OCI-LY7 (cell line): Measurements from ENCODE around the gene TMCC1. TPM values are rescaled to one million over a fixed set of nuclear protein-coding genes. Genes with fewer than 3 reads are reported as not detected.
A peak's percentile ranks its signal among the peaks of the same experiment; 100 is the strongest.

Experiments used
- BruUV-seq: library from RNA; stranded (reverse); fragments of 400-500 nt; replicated peaks from 2 replicates; lab custom pipeline; 2021; lab: Mats Ljungman, UMichigan
- CTCF ChIA-PET: fragments of 300-600 bp; sonication (Branson Sonifier 250); formaldehyde crosslinking; loops from one replicate; lab custom pipeline; 2022; ENCODE audit warnings: antibody characterized with exemption; ENCODE audit not compliant: unreplicated experiment; lab: Charles Lee
- POLR2A ChIA-PET: fragments of 300-600 bp; sonication (Branson Sonifier 250); formaldehyde crosslinking; loops from one replicate; lab custom pipeline; 2022; ENCODE audit warnings: antibody characterized with exemption; lab: Charles Lee
- DNase-seq: peaks from one replicate; pipeline ENCODE4 v3.0.0-alpha.2; 2015; ENCODE audit warnings: low spot score
- H2AFZ ChIP-seq: fragments of 200-600 bp; sonication (generic), shearing (Covaris generic); 2 replicates; pipeline ENCODE4 v1.6.1; 2014; ENCODE audit warnings: mild to moderate bottlenecking, antibody characterized with exemption, low read length, moderate library complexity
- H3K27ac ChIP-seq: fragments of 200-600 bp; sonication (generic); 2 replicates; pipeline ENCODE4 v1.5.1; 2014; ENCODE audit warnings: mixed run types, low read depth, mild to moderate bottlenecking, moderate library complexity, low read length, inconsistent platforms; ENCODE audit not compliant: poor library complexity, severe bottlenecking
- H3K36me3 ChIP-seq: fragments of 200-600 bp; sonication (generic); 2 replicates; pipeline ENCODE4 v1.6.1; 2014; ENCODE audit warnings: mild to moderate bottlenecking, antibody characterized with exemption, low read length, moderate library complexity, mixed read lengths; ENCODE audit not compliant: insufficient read depth
- H3K4me1 ChIP-seq: fragments of 200-600 bp; sonication (generic); 2 replicates; pipeline ENCODE4 v1.5.1; 2014; ENCODE audit warnings: mild to moderate bottlenecking, low read length; ENCODE audit not compliant: insufficient read depth, poor library complexity, severe bottlenecking
- H3K4me2 ChIP-seq: fragments of 200-600 bp; sonication (generic); 2 replicates; pipeline ENCODE4 v1.6.1; 2014; ENCODE audit warnings: mild to moderate bottlenecking, low read length
- H3K4me3 ChIP-seq: fragments of 200-600 bp; sonication (generic); 2 replicates; pipeline ENCODE4 v1.5.1; 2014; ENCODE audit warnings: mild to moderate bottlenecking, low read depth, low read length; ENCODE audit not compliant: poor library complexity, severe bottlenecking
- H3K79me2 ChIP-seq: fragments of 200-600 bp; sonication (generic); 2 replicates; pipeline ENCODE4 v1.6.1; 2016; ENCODE audit warnings: low read depth, mild to moderate bottlenecking, low read length, moderate library complexity, mixed read lengths; ENCODE audit not compliant: insufficient read depth
- H3K9me2 ChIP-seq: fragments of 200-600 bp; sonication (generic); 2 replicates; pipeline ENCODE4 v1.6.1; 2016; ENCODE audit warnings: mild to moderate bottlenecking, low read length, mixed read lengths; ENCODE audit not compliant: insufficient read depth
- H3K9me3 ChIP-seq: fragments of 200-600 bp; sonication (generic); 2 replicates; pipeline ENCODE4 v1.6.1; 2014; ENCODE audit warnings: mild to moderate bottlenecking, mixed run types, low read length, mixed read lengths
- H4K20me1 ChIP-seq: fragments of 200-600 bp; sonication (generic); 2 replicates; pipeline ENCODE4 v1.6.1; 2014; ENCODE audit warnings: mild to moderate bottlenecking, antibody characterized with exemption, low read length, moderate library complexity, mixed read lengths; ENCODE audit not compliant: insufficient read depth
- EZH2phosphoT487 ChIP-seq: fragments of 200-600 bp; sonication (generic); IDR thresholded peaks from 2 replicates; pipeline ENCODE4 v1.6.1; 2018; ENCODE audit warnings: low read depth, borderline replicate concordance, mild to moderate bottlenecking, mixed run types, antibody characterized with exemption, low read length, moderate library complexity, mixed read lengths
- intact Hi-C: fragments of 100-400 bp; cut with micrococcal nuclease; formaldehyde crosslinking; loops from one replicate; pipeline ENCODE4 v1.10.0; 2022; ENCODE audit not compliant: unreplicated experiment
- total RNA-seq, 2 experiments: library from RNA; depleted of rRNA in 1 of 2; stranded (reverse); fragments of >200 nt in 1 of 2; shearing (Covaris generic) in 1 of 2; gene quantifications; 2 replicates each; pipeline ENCODE4 v1.2.3, GENCODE V29; 2014 to 2022
- TF ChIP-seq, protein P1 (sequence below): fragments of 200-600 bp; sonication (generic); conservative IDR thresholded peaks from 2 replicates; pipeline ENCODE4 v1.5.1; 2014; ENCODE audit warnings: mild to moderate bottlenecking, antibody characterized with exemption, low read length, moderate library complexity, mixed read lengths

Gene TMCC1
- total RNA-seq, 2 experiments from 2014 or later: 31.7 to 38.8 TPM

DNA sequence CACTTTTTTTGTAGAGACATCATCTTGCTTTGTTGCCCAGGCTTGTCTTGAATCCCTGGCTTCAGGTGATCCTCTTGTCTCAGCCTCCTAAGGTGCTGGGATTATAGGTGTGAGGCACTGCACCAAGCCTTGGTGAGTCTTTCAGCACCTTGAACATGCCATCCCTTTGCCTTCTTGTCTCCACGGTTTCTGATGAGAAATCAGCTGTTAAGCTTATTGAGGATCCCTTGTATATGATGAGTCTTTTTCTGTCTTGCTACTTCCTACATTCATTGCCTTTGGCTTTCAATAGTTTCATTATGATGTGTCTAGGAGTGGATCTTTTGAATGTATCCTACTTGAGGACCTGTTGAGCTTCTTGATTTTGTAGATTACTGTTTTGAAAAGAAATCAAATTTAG lies 35.9 kb upstream of the TMCC1 start:
- no peak for TF ChIP-seq EZH2phosphoT487
- TF ChIP-seq, protein P1, sequence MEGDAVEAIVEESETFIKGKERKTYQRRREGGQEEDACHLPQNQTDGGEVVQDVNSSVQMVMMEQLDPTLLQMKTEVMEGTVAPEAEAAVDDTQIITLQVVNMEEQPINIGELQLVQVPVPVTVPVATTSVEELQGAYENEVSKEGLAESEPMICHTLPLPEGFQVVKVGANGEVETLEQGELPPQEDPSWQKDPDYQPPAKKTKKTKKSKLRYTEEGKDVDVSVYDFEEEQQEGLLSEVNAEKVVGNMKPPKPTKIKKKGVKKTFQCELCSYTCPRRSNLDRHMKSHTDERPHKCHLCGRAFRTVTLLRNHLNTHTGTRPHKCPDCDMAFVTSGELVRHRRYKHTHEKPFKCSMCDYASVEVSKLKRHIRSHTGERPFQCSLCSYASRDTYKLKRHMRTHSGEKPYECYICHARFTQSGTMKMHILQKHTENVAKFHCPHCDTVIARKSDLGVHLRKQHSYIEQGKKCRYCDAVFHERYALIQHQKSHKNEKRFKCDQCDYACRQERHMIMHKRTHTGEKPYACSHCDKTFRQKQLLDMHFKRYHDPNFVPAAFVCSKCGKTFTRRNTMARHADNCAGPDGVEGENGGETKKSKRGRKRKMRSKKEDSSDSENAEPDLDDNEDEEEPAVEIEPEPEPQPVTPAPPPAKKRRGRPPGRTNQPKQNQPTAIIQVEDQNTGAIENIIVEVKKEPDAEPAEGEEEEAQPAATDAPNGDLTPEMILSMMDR: no peak
- H3K4me3 ChIP-seq: no peak overlapping the region
- no peak overlapping the region for H3K4me2 ChIP-seq
- ChIA-PET CTCF (no interaction called here), POLR2A (interaction anchor here (1.2 kb wide), 1 partner anchor 40 kb away, joined by 4 read pairs; no protein-coding TSS in a partner anchor)
- intact Hi-C loops: no loop called here
- no peak overlapping the region for H3K27ac ChIP-seq
- no peaks in the 10 kb centered on the region for H3K36me3 ChIP-seq
- H3K4me1 ChIP-seq: peaks cover 8% of the 10 kb centered on the region
- BruUV-seq: no TSS peak
- H4K20me1 ChIP-seq: no peaks in the 10 kb centered on the region
- no peak overlapping the region for H2AFZ ChIP-seq
- no peaks in the 10 kb centered on the region for H3K9me2 ChIP-seq
- no peaks in the 10 kb centered on the region for H3K79me2 ChIP-seq
- H3K9me3 ChIP-seq: no peaks in the 10 kb centered on the region; the same call in 1 of the 2 replicates
- no peak for DNase-seq

DNA sequence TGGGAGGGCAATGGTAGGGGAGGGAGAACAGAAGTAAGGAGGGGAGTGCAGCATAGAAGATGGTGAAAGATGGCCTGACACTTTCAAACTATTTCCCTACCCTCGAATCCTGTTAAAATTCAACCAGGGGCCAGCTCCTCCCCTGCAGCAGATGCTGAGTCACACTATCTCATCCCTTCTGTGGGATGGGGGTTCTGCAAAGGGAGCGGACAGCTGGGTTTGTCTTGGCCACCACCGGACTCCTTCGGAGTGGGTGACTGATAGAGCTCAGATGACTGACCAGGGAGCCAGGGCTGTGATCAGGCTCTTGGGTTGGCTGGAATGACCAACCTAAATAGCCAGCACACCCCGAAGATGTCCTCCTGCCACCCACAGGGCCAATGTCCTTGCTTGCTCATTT lies 33.6 kb upstream of the TMCC1 start:
- ChIA-PET CTCF (no interaction called here), POLR2A (interaction anchor here (0.6 to 1.1 kb wide), 4 partner anchors 65 to 1053 kb away, joined by 3 to 5 read pairs (median 4); no protein-coding TSS in a partner anchor)
- peaks cover 8% of the 10 kb centered on the region for H3K4me1 ChIP-seq
- BruUV-seq: no TSS peak
- H2AFZ ChIP-seq: peak overlapping the region; percentile 16; the same call in 1 of the 2 replicates
- H3K9me2 ChIP-seq: no peaks in the 10 kb centered on the region
- no peak for TF ChIP-seq EZH2phosphoT487
- TF ChIP-seq, protein P1: no peak
- intact Hi-C loops: no loop called here
- no peaks in the 10 kb centered on the region; the same call in 1 of the 2 replicates for H3K9me3 ChIP-seq
- no peak overlapping the region for H3K4me3 ChIP-seq
- no peak overlapping the region for H3K27ac ChIP-seq
- peak overlapping the region; percentile 2; the same call in 1 of the 2 replicates for H3K4me2 ChIP-seq
- H3K36me3 ChIP-seq: no peaks in the 10 kb centered on the region
- no peaks in the 10 kb centered on the region for H3K79me2 ChIP-seq
- no peaks in the 10 kb centered on the region for H4K20me1 ChIP-seq
- DNase-seq: no peak

DNA sequence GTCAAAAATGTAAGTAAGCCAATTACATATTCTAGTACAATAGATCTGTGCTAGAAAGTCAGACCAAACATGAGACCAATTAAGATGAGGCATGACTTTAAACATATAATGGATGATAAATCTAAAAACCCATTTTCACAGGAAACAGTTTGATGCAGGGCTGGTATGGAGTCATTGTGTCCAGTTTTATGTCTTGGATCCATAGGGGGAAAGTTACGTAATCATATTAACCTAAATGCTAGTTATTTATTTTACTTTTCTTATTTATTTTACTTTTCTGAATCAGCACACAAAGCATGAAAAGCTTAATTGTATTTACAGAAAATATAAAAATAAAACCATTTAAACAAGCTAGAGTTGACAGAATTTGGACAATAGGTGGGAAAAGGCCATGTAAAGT lies 26.3 kb upstream of the TMCC1 start:
- ChIA-PET POLR2A (interaction anchor here (0.6 to 1.0 kb wide), 3 partner anchors 9 to 1185 kb away, joined by 3 read pairs; no protein-coding TSS in a partner anchor), CTCF (no interaction called here)
- no peak for TF ChIP-seq EZH2phosphoT487
- TF ChIP-seq, protein P1: no peak
- Histone ChIP-seq H3K9me2 (no peaks in the 10 kb centered on the region), H3K36me3 (no peaks in the 10 kb centered on the region), H4K20me1 (no peaks in the 10 kb centered on the region), H3K27ac (no peak overlapping the region), H3K4me2 (no peak overlapping the region), H2AFZ (no peak overlapping the region), H3K4me1 (no peaks in the 10 kb centered on the region), H3K4me3 (no peak overlapping the region), H3K9me3 (peaks cover 19% of the 10 kb centered on the region), H3K79me2 (no peaks in the 10 kb centered on the region)
- no TSS peak for BruUV-seq
- intact Hi-C loops: no loop called here
- no peak for DNase-seq
